WTC11 (cell line): Measurements from ENCODE around the gene FYCO1. TPM values are rescaled to one million over a fixed set of nuclear protein-coding genes. Genes with fewer than 3 reads are reported as not detected.

Source experiments
- ATAC-seq: fragments of 200-7000 bp; cut with Tn5 transposase; 2 replicates; pipeline ENCODE4 v1.10.0; 2021; ENCODE audit warnings: mild to moderate bottlenecking, moderate library complexity
- CTCF ChIA-PET: fragments of 300-600 bp; sonication (Branson Sonifier 250); formaldehyde crosslinking; loops from one replicate; lab custom pipeline; 2021; ENCODE audit warnings: antibody characterized with exemption; lab: Charles Lee
- POLR2A ChIA-PET: fragments of 350-600 bp; sonication (Branson Sonifier 250); formaldehyde crosslinking; loops from one replicate; lab custom pipeline; 2021; ENCODE audit warnings: antibody characterized with exemption; lab: Charles Lee
- DNase-seq: peaks from one replicate; pipeline ENCODE4 v3.0.0; 2021; ENCODE audit warnings: low spot score
- H3K27ac Mint-ChIP-seq: 2 replicates; pipeline ENCODE4 v1.8.0; 2021; ENCODE audit warnings: mixed read lengths
- H3K27me3 Mint-ChIP-seq: 2 replicates; pipeline ENCODE4 v1.8.0; 2021; ENCODE audit warnings: low read depth, mild to moderate bottlenecking, moderate library complexity, mixed read lengths
- H3K36me3 Mint-ChIP-seq: 2 replicates; pipeline ENCODE4 v1.8.0; 2021; ENCODE audit warnings: mixed read lengths
- H3K4me1 Mint-ChIP-seq: 2 replicates; pipeline ENCODE4 v1.8.0; 2022; ENCODE audit warnings: mixed read lengths
- H3K4me3 Mint-ChIP-seq: 2 replicates; pipeline ENCODE4 v1.8.0; 2021; ENCODE audit warnings: mild to moderate bottlenecking, moderate library complexity, mixed read lengths
- H3K9me3 Mint-ChIP-seq: 2 replicates; pipeline ENCODE4 v1.8.0; 2021; ENCODE audit warnings: mixed read lengths
- CBFB ChIP-seq: sonication (generic); formaldehyde crosslinking; IDR thresholded peaks from 2 replicates; pipeline ENCODE4 v1.8.1; 2022; ENCODE audit warnings: mild to moderate bottlenecking, low read depth, missing genetic modification reagents
- CREB1 ChIP-seq: sonication (generic); formaldehyde crosslinking; IDR thresholded peaks from 2 replicates; pipeline ENCODE4 v1.8.0; 2023; ENCODE audit warnings: mild to moderate bottlenecking, missing genetic modification reagents
- ESRRA ChIP-seq: sonication (generic); formaldehyde crosslinking; IDR thresholded peaks from 2 replicates; pipeline ENCODE4 v1.8.1; 2022; ENCODE audit warnings: mild to moderate bottlenecking, missing genetic modification reagents, borderline replicate concordance
- FOXJ3 ChIP-seq: sonication (generic); formaldehyde crosslinking; IDR thresholded peaks from 2 replicates; pipeline ENCODE4 v1.9.0; 2021; ENCODE audit warnings: missing genetic modification reagents, mild to moderate bottlenecking, borderline replicate concordance
- NR2C2 ChIP-seq: sonication (generic); formaldehyde crosslinking; IDR thresholded peaks from 2 replicates; pipeline ENCODE4 v1.8.0; 2022; ENCODE audit warnings: mild to moderate bottlenecking, missing genetic modification reagents
- PRDM15 ChIP-seq: sonication (generic); formaldehyde crosslinking; IDR thresholded peaks from 2 replicates; pipeline ENCODE4 v1.8.0; 2022; ENCODE audit warnings: missing genetic modification reagents
- RELA ChIP-seq: sonication (generic); formaldehyde crosslinking; IDR thresholded peaks from 2 replicates; pipeline ENCODE4 v1.8.1; 2022; ENCODE audit warnings: missing genetic modification reagents, mild to moderate bottlenecking, borderline replicate concordance
- SMAD4 ChIP-seq: sonication (generic); formaldehyde crosslinking; IDR thresholded peaks from 2 replicates; pipeline ENCODE4 v1.8.0; 2022; ENCODE audit warnings: mild to moderate bottlenecking, missing genetic modification reagents
- TEAD1 ChIP-seq: sonication (generic); formaldehyde crosslinking; IDR thresholded peaks from 2 replicates; pipeline ENCODE4 v1.8.0; 2022; ENCODE audit warnings: mild to moderate bottlenecking, missing genetic modification reagents
- TP53 ChIP-seq: sonication (generic); formaldehyde crosslinking; IDR thresholded peaks from 2 replicates; pipeline ENCODE4 v1.8.1; 2023; ENCODE audit warnings: mild to moderate bottlenecking, missing genetic modification reagents
- ZNF121 ChIP-seq: sonication (generic); formaldehyde crosslinking; IDR thresholded peaks from 2 replicates; pipeline ENCODE4 v1.8.0; 2023; ENCODE audit warnings: missing genetic modification reagents
- ZNF219 ChIP-seq: sonication (generic); formaldehyde crosslinking; IDR thresholded peaks from 2 replicates; pipeline ENCODE4 v1.8.0; 2023; ENCODE audit warnings: missing genetic modification reagents, mild to moderate bottlenecking, borderline replicate concordance
- ZNF423 ChIP-seq: fragments of 250-450 bp; sonication (Bioruptor Pico); IDR thresholded peaks from 2 replicates; pipeline ENCODE4 v2.1.2; 2022; ENCODE audit warnings: mild to moderate bottlenecking, moderate library complexity
- total RNA-seq: library from RNA; stranded (reverse); gene quantifications from 3 replicates; pipeline ENCODE4 v1.2.3, GENCODE V29; 2021
- TF ChIP-seq, protein P1 (sequence below): sonication (generic); formaldehyde crosslinking; IDR thresholded peaks from 2 replicates; pipeline ENCODE4 v1.8.0; 2023; ENCODE audit warnings: missing genetic modification reagents
- TF ChIP-seq, protein P2 (sequence below): fragments of 250-450 bp; sonication (Bioruptor Pico); IDR thresholded peaks from 2 replicates; pipeline ENCODE4 v1.8.0; 2021; ENCODE audit warnings: mild to moderate bottlenecking
- TF ChIP-seq, protein P3 (sequence below): sonication (generic); formaldehyde crosslinking; IDR thresholded peaks from 2 replicates; pipeline ENCODE4 v1.8.0; 2022; ENCODE audit warnings: mild to moderate bottlenecking, missing genetic modification reagents
- TF ChIP-seq, protein P4 (sequence below): sonication (generic); formaldehyde crosslinking; IDR thresholded peaks from 2 replicates; pipeline ENCODE4 v1.8.1; 2023; ENCODE audit warnings: mild to moderate bottlenecking, missing genetic modification reagents, moderate library complexity
- TF ChIP-seq, protein P5 (sequence below): sonication (generic); formaldehyde crosslinking; IDR thresholded peaks from 2 replicates; pipeline ENCODE4 v1.8.0; 2022; ENCODE audit warnings: mild to moderate bottlenecking, missing genetic modification reagents

The FYCO1 gene
- total RNA-seq, 1 experiment from 2014 or later = 13.9 TPM

DNA sequence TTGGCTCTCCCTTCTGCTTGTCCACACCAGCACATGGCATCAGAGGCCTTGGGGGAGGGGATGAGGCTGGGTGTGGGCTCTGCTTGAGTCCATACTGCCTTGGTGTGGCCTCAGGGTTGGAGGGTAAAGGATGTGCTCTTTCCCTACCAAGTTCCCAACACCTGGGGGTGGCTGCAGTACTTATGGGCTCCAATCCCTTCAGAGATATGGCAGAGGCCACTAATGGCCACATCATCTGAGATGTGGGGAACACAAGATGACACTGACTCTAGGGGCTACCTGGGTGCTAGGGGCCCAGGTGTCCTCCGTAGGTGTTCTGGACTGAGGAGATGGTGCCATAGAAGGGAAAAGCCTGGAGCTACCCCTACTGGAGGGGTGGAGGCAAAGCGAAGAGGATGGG, 45.5 kb downstream of the FYCO1 start (continued):
- TF ChIP-seq, protein P1, sequence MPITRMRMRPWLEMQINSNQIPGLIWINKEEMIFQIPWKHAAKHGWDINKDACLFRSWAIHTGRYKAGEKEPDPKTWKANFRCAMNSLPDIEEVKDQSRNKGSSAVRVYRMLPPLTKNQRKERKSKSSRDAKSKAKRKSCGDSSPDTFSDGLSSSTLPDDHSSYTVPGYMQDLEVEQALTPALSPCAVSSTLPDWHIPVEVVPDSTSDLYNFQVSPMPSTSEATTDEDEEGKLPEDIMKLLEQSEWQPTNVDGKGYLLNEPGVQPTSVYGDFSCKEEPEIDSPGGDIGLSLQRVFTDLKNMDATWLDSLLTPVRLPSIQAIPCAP = no peak
- TF ChIP-seq NR2C2 (CRISPR knock-in tag) = no peak
- TF ChIP-seq TP53 (CRISPR knock-in tag) = no peak

DNA sequence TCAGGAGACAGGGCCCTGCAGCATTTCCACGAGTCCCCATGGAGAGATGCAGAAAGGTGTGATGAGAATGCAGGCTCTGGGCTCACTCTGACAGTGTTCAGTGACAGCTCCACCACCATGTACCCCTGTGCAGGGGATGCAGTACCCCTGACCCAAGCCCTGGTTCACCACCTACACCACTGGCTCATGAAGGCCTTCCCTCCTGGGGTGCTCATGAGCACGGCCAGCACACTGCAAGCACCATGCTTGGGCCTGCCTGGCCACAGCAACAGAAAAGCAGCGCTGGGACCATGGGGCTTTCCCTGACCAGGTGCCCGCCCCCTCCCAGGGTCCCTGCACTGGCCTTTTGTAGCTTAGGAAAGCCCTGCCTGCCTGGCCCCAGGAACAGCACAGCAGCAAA, 46.2 kb downstream of the FYCO1 start:
- ATAC-seq (no peak), DNase-seq (no peak)
- Mint-ChIP-seq H3K9me3 (no peaks in the 10 kb centered on the region), H3K27me3 (no peaks in the 10 kb centered on the region), H3K36me3 (peaks cover 63% of the 10 kb centered on the region), H3K4me1 (no peaks in the 10 kb centered on the region), H3K4me3 (no peak overlapping the region), H3K27ac (no peak overlapping the region)
- no peak for TF ChIP-seq RELA (CRISPR knock-in tag)
- TF ChIP-seq, protein P2, sequence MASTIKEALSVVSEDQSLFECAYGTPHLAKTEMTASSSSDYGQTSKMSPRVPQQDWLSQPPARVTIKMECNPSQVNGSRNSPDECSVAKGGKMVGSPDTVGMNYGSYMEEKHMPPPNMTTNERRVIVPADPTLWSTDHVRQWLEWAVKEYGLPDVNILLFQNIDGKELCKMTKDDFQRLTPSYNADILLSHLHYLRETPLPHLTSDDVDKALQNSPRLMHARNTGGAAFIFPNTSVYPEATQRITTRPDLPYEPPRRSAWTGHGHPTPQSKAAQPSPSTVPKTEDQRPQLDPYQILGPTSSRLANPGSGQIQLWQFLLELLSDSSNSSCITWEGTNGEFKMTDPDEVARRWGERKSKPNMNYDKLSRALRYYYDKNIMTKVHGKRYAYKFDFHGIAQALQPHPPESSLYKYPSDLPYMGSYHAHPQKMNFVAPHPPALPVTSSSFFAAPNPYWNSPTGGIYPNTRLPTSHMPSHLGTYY (CRISPR knock-in tag) = no peak
- TF ChIP-seq ZNF219 = no peak
- no peak for TF ChIP-seq SMAD4 (CRISPR knock-in tag)
- CTCF ChIA-PET = no interaction called here
- POLR2A ChIA-PET = no interaction called here

- CTCF ChIA-PET = interaction anchor here (1.0 kb wide), 1 partner anchor 10 kb away, joined by 5 read pairs; no protein-coding TSS in a partner anchor
Observed at GRCh38 chr3:45948881-45949280, 46.7 kb downstream of the FYCO1 start.

More at GRCh38 chr3:45948881-45949280, 46.7 kb downstream of the FYCO1 start:
- ATAC-seq (no peak), DNase-seq (no peak)
- no peak overlapping the region for H3K4me3 Mint-ChIP-seq
- TF ChIP-seq NR2C2 (CRISPR knock-in tag) (no peak), PRDM15 (CRISPR knock-in tag) (no peak), CBFB (no peak), TEAD1 (CRISPR knock-in tag) (no peak), CREB1 (CRISPR knock-in tag) (no peak), ZNF121 (CRISPR knock-in tag) (no peak), ZNF423 (no peak), SMAD4 (CRISPR knock-in tag) (no peak), FOXJ3 (CRISPR knock-in tag) (no peak), ESRRA (CRISPR knock-in tag) (no peak)
- TF ChIP-seq, protein P3, sequence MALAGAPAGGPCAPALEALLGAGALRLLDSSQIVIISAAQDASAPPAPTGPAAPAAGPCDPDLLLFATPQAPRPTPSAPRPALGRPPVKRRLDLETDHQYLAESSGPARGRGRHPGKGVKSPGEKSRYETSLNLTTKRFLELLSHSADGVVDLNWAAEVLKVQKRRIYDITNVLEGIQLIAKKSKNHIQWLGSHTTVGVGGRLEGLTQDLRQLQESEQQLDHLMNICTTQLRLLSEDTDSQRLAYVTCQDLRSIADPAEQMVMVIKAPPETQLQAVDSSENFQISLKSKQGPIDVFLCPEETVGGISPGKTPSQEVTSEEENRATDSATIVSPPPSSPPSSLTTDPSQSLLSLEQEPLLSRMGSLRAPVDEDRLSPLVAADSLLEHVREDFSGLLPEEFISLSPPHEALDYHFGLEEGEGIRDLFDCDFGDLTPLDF (CRISPR knock-in tag) = no peak
- TF ChIP-seq, protein P4, sequence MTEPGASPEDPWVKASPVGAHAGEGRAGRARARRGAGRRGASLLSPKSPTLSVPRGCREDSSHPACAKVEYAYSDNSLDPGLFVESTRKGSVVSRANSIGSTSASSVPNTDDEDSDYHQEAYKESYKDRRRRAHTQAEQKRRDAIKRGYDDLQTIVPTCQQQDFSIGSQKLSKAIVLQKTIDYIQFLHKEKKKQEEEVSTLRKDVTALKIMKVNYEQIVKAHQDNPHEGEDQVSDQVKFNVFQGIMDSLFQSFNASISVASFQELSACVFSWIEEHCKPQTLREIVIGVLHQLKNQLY (CRISPR knock-in tag) = no peak
- TF ChIP-seq, protein P5, sequence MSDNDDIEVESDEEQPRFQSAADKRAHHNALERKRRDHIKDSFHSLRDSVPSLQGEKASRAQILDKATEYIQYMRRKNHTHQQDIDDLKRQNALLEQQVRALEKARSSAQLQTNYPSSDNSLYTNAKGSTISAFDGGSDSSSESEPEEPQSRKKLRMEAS (CRISPR knock-in tag) = no peak
- H3K9me3 Mint-ChIP-seq = no peaks in the 10 kb centered on the region
- no peaks in the 10 kb centered on the region for H3K4me1 Mint-ChIP-seq
- no peaks in the 10 kb centered on the region for H3K27me3 Mint-ChIP-seq
- POLR2A ChIA-PET = no interaction called here
- H3K27ac Mint-ChIP-seq = no peak overlapping the region
- peaks cover 57% of the 10 kb centered on the region for H3K36me3 Mint-ChIP-seq
